Measurements from ENCODE around the gene GABRQ. TPM values are rescaled to one million over a fixed set of nuclear protein-coding genes. Genes with fewer than 3 reads are reported as not detected.

The GABRQ gene
- total RNA-seq, 1 experiment from 2014 or later, result not detected

GRCh38 chrX:152635941-152636340 lies 1.8 kb upstream of the GABRQ start:
- peak; percentile 57 for TF ChIP-seq CTCF (IDR thresholded peaks at IDR 0.05; ENCODE audit: unreplicated experiment)
- ChIA-PET CTCF (interaction anchor here (0.6 to 7.4 kb wide), 18 partner anchors 21 to 1484 kb away, joined by 3 to 126 read pairs (median 4); no protein-coding TSS in a partner anchor), POLR2A (interaction anchor here (0.6 to 1.1 kb wide), 2 partner anchors 882 to 953 kb away, joined by 3 to 4 read pairs; no protein-coding TSS in a partner anchor)
- Mint-ChIP-seq H3K4me3 (ENCODE audit: unreplicated experiment) (no peak overlapping the region), H3K4me1 (ENCODE audit: insufficient read depth, unreplicated experiment) (no peaks in the 10 kb centered on the region), H3K27me3 (ENCODE audit: insufficient read depth, unreplicated experiment) (no peaks in the 10 kb centered on the region), H3K9me3 (ENCODE audit: unreplicated experiment) (no peaks in the 10 kb centered on the region), H3K27ac (ENCODE audit: low read depth, unreplicated experiment) (no peak overlapping the region), H3K36me3 (ENCODE audit: insufficient read depth, unreplicated experiment) (no peaks in the 10 kb centered on the region)
- DNase-seq (ENCODE audit: unreplicated experiment), result peak; percentile 66
- intact Hi-C loops (cut with micrococcal nuclease), result loop anchor here (1.0 to 5.0 kb wide), 3 partner anchors 883 to 1484 kb away; no protein-coding TSS in a partner anchor
- BruUV-seq (replicated peaks), result no TSS peak

GRCh38 chrX:152638443-152638904 lies 779 bp downstream of the GABRQ start:
- BruUV-seq (replicated peaks), result no TSS peak
- H3K4me1 Mint-ChIP-seq (ENCODE audit: insufficient read depth, unreplicated experiment), result no peaks in the 10 kb centered on the region
- no peaks in the 10 kb centered on the region for H3K36me3 Mint-ChIP-seq (ENCODE audit: insufficient read depth, unreplicated experiment)
- no peak for TF ChIP-seq CTCF (IDR thresholded peaks at IDR 0.05; ENCODE audit: unreplicated experiment)
- CTCF ChIA-PET, result interaction anchor here (1.6 kb wide), 1 partner anchor 885 kb away, joined by 8 read pairs; no protein-coding TSS in a partner anchor
- intact Hi-C loops (cut with micrococcal nuclease), result loop anchor here (5.0 kb wide), 1 partner anchor 1486 kb away; no protein-coding TSS in a partner anchor
- H3K27me3 Mint-ChIP-seq (ENCODE audit: insufficient read depth, unreplicated experiment), result no peaks in the 10 kb centered on the region
- no peak overlapping the region for H3K27ac Mint-ChIP-seq (ENCODE audit: low read depth, unreplicated experiment)
- POLR2A ChIA-PET, result no interaction called here
- DNase-seq (ENCODE audit: unreplicated experiment), result no peak
- H3K9me3 Mint-ChIP-seq (ENCODE audit: unreplicated experiment), result no peaks in the 10 kb centered on the region
- H3K4me3 Mint-ChIP-seq (ENCODE audit: unreplicated experiment), result no peak overlapping the region

GRCh38 chrX:152639426-152639825 lies 1.7 kb downstream of the GABRQ start:
- Mint-ChIP-seq H3K27ac (ENCODE audit: low read depth, unreplicated experiment) (no peak overlapping the region), H3K9me3 (ENCODE audit: unreplicated experiment) (no peaks in the 10 kb centered on the region), H3K36me3 (ENCODE audit: insufficient read depth, unreplicated experiment) (no peaks in the 10 kb centered on the region), H3K4me1 (ENCODE audit: insufficient read depth, unreplicated experiment) (no peaks in the 10 kb centered on the region), H3K4me3 (ENCODE audit: unreplicated experiment) (no peak overlapping the region), H3K27me3 (ENCODE audit: insufficient read depth, unreplicated experiment) (no peaks in the 10 kb centered on the region)
- no TSS peak for BruUV-seq (replicated peaks)
- CTCF ChIA-PET, result interaction anchor here (0.5 to 1.6 kb wide), 5 partner anchors 30 to 886 kb away, joined by 3 to 7 read pairs (median 4); no protein-coding TSS in a partner anchor
- intact Hi-C loops (cut with micrococcal nuclease), result loop anchor here (5.0 kb wide), 1 partner anchor 1487 kb away; no protein-coding TSS in a partner anchor
- no peak for TF ChIP-seq CTCF (IDR thresholded peaks at IDR 0.05; ENCODE audit: unreplicated experiment)
- no peak for DNase-seq (ENCODE audit: unreplicated experiment)
- POLR2A ChIA-PET, result interaction anchor here (0.6 to 1.3 kb wide), 3 partner anchors 172 to 1312 kb away, joined by 3 to 4 read pairs (median 3); partner anchors contain the start of genes CETN2 and NSDHL

- ChIA-PET CTCF (interaction anchor here (0.5 to 3.4 kb wide), 12 partner anchors 8 to 891 kb away, joined by 3 to 24 read pairs (median 4); no protein-coding TSS in a partner anchor), POLR2A (interaction anchor here (0.6 to 1.3 kb wide), 3 partner anchors 171 to 1313 kb away, joined by 3 to 4 read pairs (median 3); partner anchors contain the start of genes CETN2 and NSDHL)
- no peaks in the 10 kb centered on the region for H3K9me3 Mint-ChIP-seq (ENCODE audit: unreplicated experiment)
- no peak for TF ChIP-seq CTCF (IDR thresholded peaks at IDR 0.05; ENCODE audit: unreplicated experiment)
- no peaks in the 10 kb centered on the region for H3K36me3 Mint-ChIP-seq (ENCODE audit: insufficient read depth, unreplicated experiment)
- no peak overlapping the region for H3K4me3 Mint-ChIP-seq (ENCODE audit: unreplicated experiment)
- peak; percentile 48 for DNase-seq (ENCODE audit: unreplicated experiment)
- intact Hi-C loops (cut with micrococcal nuclease), result no loop called here
- no TSS peak for BruUV-seq (replicated peaks)
- H3K4me1 Mint-ChIP-seq (ENCODE audit: insufficient read depth, unreplicated experiment), result no peaks in the 10 kb centered on the region
- H3K27me3 Mint-ChIP-seq (ENCODE audit: insufficient read depth, unreplicated experiment), result no peaks in the 10 kb centered on the region
- H3K27ac Mint-ChIP-seq (ENCODE audit: low read depth, unreplicated experiment), result no peak overlapping the region
Measured at GRCh38 chrX:152640034-152640818, 2.5 kb downstream of the GABRQ start.

Data from MCF 10A (cell line).